ENCODE results near the gene RANBP9. TPM values are rescaled to one million over a fixed set of nuclear protein-coding genes. Genes with fewer than 3 reads are reported as not detected.

The RANBP9 gene
- total and polyA plus RNA-seq, 9 of the 15 experiments (the other 6 are each of a cell fraction or from before 2014, with no cell fraction given): 27.5 to 130 (median 61.5) TPM

DNA sequence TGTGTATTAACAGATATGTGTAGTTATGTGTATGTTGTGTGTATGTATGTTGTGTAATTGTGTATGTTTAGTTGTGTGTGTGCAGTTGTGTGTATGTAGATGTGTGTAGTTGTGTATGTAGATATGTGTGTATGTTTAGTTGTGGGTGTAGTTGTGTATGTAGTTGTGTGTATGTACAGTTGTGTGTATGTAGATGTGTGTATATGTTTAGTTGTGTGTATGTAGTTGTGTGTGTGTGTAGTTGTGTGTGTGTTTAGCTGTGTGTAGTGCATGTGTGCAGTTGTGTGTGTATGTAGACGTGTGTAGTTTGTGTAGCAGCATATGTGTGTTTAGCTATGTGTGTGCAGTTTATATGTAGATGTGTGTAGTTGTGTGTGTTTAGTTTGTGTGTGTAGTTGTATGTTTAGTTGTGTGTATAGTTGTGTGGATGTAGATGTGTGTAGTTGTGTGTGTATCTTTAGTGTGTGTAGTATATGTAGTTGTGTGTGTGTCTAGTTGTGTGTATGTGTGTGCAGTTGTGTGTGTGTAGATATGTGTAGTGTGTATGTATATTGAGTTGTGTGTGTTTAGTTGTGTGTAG is 121.0 kb downstream of the RANBP9 start (continued):
- TF ChIP-seq, protein P1, sequence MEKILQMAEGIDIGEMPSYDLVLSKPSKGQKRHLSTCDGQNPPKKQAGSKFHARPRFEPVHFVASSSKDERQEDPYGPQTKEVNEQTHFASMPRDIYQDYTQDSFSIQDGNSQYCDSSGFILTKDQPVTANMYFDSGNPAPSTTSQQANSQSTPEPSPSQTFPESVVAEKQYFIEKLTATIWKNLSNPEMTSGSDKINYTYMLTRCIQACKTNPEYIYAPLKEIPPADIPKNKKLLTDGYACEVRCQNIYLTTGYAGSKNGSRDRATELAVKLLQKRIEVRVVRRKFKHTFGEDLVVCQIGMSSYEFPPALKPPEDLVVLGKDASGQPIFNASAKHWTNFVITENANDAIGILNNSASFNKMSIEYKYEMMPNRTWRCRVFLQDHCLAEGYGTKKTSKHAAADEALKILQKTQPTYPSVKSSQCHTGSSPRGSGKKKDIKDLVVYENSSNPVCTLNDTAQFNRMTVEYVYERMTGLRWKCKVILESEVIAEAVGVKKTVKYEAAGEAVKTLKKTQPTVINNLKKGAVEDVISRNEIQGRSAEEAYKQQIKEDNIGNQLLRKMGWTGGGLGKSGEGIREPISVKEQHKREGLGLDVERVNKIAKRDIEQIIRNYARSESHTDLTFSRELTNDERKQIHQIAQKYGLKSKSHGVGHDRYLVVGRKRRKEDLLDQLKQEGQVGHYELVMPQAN (IDR thresholded peaks at IDR 0.05; ENCODE audit: borderline replicate concordance): peak; percentile 78; the same call in 1 of the 2 replicates
- TF ChIP-seq, protein P2, sequence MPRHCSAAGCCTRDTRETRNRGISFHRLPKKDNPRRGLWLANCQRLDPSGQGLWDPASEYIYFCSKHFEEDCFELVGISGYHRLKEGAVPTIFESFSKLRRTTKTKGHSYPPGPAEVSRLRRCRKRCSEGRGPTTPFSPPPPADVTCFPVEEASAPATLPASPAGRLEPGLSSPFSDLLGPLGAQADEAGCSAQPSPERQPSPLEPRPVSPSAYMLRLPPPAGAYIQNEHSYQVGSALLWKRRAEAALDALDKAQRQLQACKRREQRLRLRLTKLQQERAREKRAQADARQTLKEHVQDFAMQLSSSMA (CRISPR knock-in tag; IDR thresholded peaks at IDR 0.05): 0 out of 2 replicates have a peak, but pooled peaks have one; percentile 33
- peak; percentile 47; the same call in 1 of the 2 replicates for TF ChIP-seq MYBL2 (IDR thresholded peaks at IDR 0.05; ENCODE audit: low read depth)
- TF ChIP-seq MYBL2 (CRISPR knock-in tag; IDR thresholded peaks at IDR 0.05; ENCODE audit: borderline replicate concordance): no peak
- peak; percentile 57 to 73; a peak in 3 of 4 replicates for TF ChIP-seq TRIM24 (IDR thresholded peaks at IDR 0.05)
- TF ChIP-seq PHF20 (IDR thresholded peaks at IDR 0.05; ENCODE audit: partially characterized antibody): peak; percentile 77
- TF ChIP-seq, protein P3, sequence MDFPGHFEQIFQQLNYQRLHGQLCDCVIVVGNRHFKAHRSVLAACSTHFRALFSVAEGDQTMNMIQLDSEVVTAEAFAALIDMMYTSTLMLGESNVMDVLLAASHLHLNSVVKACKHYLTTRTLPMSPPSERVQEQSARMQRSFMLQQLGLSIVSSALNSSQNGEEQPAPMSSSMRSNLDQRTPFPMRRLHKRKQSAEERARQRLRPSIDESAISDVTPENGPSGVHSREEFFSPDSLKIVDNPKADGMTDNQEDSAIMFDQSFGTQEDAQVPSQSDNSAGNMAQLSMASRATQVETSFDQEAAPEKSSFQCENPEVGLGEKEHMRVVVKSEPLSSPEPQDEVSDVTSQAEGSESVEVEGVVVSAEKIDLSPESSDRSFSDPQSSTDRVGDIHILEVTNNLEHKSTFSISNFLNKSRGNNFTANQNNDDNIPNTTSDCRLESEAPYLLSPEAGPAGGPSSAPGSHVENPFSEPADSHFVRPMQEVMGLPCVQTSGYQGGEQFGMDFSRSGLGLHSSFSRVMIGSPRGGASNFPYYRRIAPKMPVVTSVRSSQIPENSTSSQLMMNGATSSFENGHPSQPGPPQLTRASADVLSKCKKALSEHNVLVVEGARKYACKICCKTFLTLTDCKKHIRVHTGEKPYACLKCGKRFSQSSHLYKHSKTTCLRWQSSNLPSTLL (IDR thresholded peaks at IDR 0.05): peak; percentile 57; the same call in 1 of the 2 replicates
- TF ChIP-seq ZZZ3 (IDR thresholded peaks at IDR 0.05): peak; percentile 12; the same call in 1 of the 2 replicates
- no peak for TF ChIP-seq ZNF507 (tag; conservative IDR thresholded peaks at IDR 0.05)
- TF ChIP-seq PHF21A (IDR thresholded peaks at IDR 0.05; ENCODE audit: borderline replicate concordance, low read depth): 0 out of 2 replicates have a peak, but pooled peaks have one; percentile 38
- 0 out of 4 replicates have a peak, but pooled peaks of 1 of the 2 experiments have one; percentile 15 for TF ChIP-seq MCM7 (IDR thresholded peaks at IDR 0.05)
- TF ChIP-seq NFRKB (IDR thresholded peaks at IDR 0.05; ENCODE audit: low read depth): 0 out of 2 replicates have a peak, but pooled peaks have one; percentile 40
- TF ChIP-seq, protein P4, sequence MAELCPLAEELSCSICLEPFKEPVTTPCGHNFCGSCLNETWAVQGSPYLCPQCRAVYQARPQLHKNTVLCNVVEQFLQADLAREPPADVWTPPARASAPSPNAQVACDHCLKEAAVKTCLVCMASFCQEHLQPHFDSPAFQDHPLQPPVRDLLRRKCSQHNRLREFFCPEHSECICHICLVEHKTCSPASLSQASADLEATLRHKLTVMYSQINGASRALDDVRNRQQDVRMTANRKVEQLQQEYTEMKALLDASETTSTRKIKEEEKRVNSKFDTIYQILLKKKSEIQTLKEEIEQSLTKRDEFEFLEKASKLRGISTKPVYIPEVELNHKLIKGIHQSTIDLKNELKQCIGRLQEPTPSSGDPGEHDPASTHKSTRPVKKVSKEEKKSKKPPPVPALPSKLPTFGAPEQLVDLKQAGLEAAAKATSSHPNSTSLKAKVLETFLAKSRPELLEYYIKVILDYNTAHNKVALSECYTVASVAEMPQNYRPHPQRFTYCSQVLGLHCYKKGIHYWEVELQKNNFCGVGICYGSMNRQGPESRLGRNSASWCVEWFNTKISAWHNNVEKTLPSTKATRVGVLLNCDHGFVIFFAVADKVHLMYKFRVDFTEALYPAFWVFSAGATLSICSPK (IDR thresholded peaks at IDR 0.05; ENCODE audit: borderline replicate concordance): peak; percentile 93; the same call in 1 of the 2 replicates
- TF ChIP-seq NCOA2 (IDR thresholded peaks at IDR 0.05; ENCODE audit: partially characterized antibody in 2 of 2): peak in 1 of 2 experiments; percentile 41
- TF ChIP-seq C11orf30 (IDR thresholded peaks at IDR 0.05; ENCODE audit: low read depth): 0 out of 2 replicates have a peak, but pooled peaks have one; percentile 8

All from K562 (cell line).